AG08396 (cell line): ENCODE results near the gene STAB2.

Source experiments
- DNase-seq: peaks from one replicate; pipeline ENCODE4 v3.0.0; 2012; ENCODE audit warnings: low spot score, mixed read lengths

Gene STAB2

DNA sequence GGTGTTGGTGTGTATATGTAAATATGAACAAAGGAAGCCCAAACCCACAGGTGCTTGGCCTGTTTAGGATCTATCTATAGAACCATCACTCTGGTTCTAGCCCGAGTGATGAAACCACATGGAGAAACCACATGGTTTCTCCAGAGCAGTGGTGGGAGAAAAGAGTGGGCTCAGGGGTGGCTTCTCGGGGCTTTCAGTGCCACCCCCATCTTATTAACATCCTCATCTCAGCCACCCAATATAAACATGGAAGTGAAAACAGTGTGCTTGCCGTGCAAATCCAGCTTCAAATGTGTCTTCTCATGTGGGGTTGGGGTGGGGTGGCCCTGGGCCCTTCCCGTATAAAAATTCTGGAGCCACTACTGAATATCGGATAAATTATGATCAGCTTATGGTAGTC, 109.0 kb downstream of the STAB2 start:
- DNase-seq, result no peak

DNA sequence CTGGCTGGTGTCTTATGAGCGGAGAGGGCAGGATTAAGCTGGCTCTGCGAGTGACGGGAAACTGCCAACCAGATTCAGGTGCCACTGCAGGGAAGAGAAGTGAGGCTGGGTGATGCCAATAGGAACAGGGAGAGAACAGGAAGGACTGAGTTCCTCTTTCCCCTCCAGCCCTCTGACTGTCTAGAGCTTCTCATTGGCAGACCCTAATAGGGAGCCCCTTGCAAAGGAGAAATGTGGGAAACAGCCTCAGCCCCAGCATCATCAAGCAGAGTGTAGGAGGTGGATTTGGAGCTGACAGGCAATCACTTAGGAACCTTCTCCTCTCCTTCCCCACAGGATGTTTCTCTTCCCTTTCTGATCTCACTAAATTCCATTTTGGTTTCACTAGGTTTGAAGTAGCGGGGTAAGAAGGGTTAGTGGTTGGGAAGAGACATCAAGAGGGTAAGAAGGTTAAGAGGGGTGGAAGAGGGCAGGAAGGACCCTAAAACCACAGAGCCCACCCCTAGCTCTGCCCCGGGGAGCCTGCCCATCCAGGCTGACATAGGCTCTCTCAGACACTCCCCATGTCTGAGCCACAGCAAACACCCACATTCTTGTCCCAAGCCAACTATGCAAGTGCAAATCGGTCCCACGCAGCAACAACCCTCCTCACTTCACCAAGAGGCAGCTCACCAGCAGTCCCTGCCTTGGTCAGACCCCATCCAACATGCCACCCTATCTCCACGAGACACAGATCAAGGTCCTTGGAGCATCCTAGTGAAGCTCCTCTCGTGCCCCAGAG, 111.1 kb downstream of the STAB2 start:
- no peak for DNase-seq

DNA sequence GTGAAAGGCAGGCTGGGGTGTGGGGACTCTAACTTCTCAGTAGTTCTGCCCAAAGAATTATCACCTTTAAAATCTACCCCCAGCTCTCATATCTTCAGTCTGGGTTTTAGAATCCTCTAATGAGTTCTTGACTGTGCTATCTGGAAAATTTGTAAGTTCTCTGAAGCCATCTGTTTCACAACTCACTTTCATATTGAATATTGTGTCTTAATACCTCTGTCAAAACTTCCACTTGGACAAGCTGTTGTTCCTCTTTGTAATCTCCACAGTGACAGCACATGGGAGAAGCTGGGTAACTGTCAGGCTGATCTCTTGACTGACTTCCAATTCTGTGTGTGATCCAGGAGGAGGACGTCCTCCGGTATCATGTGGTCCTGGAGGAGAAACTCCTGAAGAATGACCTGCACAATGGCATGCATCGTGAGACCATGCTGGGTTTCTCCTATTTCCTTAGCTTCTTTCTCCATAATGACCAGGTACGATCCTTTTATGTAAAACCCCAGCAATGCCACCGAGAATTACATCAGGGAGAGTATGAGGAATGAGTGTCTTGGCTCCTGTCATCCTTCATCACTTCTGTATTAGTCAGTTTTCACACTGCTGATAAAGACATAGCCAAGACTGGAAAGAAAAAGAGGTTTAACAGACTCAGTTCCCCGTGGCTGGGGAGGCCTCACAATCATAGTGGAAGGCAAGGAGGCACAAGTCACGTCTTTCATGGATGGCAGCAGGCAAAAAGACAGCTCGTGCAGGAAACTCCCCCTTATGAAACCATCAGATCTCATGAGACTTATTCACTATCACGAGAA, 111.9 kb downstream of the STAB2 start:
- DNase-seq, result no peak

DNA sequence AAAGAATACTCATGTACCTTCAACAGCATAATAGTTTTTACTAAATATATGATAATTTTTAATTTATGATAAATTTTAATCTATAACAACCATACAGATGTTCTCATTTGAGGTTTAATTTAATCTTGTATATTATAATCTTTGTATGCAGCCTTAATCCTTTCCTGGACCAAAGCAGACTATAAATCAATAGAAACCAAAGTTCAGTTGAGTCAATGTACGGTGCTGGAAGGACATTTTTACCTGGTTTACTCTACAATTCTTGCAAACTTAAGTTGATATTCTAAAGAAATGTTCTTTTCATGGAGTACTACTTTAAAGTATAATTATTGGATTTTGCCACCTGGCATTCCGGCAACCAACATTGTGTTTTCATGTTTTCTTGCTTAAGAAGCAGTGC, 118.0 kb downstream of the STAB2 start:
- no peak for DNase-seq

DNA sequence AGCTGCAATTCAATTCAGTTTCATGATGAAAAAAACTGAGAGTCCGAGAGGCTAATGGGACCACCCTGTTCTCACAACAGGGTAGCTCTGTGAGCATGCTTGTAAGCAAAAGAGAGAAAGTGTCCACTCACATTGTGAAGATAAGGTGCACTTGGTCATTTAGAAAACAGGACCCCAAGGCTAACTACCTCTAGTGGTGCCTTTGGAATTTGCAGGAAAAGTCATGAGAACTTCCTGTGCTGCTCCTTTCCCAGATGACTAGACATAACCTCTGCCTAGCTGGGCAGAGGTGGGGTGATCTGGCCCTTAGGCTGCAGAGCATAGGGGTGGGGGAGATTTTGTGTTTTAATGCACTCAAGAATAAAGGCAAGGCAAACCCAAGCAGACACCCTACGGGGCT, 118.9 kb downstream of the STAB2 start:
- no peak for DNase-seq

DNA sequence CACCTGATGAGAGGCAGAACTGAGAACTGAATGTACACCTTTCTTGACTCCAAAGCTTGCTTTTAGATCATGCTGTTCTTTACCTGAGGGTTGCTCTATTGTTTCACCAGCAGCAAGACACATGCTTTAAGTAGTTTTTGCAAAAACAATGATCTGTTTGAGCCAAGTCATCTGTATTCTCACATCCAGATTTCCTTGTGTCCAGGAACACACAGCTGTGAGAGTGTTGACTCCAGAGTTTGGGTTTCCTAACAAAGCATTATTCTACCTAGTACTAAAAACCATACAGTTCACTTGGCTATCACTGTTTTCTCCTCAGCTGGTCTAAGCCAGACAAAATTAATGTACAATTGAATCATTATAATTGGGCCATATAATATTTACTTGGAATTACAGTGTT, 120.4 kb downstream of the STAB2 start:
- DNase-seq, result no peak

DNA sequence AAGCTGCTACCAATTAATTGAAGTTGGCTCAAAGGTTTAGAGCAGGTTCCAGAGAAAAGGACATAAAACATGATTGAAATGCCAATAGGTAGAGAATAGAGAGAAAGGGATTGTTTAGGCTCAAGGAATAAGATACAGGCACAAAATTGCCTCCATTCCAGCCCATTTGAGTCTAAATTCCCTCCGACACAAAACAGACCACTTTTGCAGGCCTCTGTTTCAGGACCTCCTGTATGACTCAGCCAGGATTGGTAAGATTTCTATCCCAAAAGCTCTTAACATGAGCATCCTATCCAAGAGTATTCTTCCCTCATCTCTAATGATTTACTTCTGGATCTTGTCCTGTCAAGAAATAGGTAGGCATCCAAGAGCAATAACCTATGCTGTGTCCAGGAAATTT, 123.5 kb downstream of the STAB2 start:
- no peak for DNase-seq

DNA sequence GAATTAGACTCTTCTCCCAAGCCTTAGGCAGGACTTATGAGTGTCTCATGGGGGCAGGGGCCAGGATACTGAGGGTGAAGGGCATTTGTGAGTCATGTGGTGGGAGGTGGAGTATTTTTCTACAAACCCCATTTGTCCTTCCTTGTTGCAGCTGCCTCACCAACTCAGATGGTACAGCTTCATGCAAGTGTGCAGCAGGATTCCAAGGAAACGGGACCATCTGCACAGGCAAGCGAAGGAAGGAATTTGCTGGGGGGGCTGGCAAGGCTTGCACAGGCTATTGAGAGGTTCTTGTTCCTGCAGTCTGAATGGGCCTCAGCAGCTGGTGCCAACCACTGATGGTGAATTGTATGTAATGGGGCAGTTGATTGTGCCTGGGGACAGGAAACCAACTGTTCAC, 125.1 kb downstream of the STAB2 start:
- no peak for DNase-seq

DNA sequence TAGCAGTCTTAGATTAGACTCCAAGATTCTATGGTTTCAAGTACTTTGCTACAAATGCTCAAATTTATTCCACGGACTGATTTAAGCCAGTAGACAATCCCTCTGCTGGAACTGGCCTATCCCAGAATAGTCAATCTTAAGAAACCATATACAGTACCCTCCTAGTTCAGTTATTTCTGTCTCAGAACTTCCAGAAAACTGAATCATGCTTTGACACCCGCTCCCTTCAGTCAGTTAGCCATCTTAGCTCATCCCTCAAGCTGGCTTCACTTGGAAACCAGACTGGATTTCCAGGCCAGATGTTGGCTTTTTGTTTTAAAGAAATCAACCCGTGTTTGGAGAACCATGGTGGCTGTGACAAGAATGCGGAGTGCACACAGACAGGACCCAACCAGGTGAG, 128.4 kb downstream of the STAB2 start:
- DNase-seq, result no peak

DNA sequence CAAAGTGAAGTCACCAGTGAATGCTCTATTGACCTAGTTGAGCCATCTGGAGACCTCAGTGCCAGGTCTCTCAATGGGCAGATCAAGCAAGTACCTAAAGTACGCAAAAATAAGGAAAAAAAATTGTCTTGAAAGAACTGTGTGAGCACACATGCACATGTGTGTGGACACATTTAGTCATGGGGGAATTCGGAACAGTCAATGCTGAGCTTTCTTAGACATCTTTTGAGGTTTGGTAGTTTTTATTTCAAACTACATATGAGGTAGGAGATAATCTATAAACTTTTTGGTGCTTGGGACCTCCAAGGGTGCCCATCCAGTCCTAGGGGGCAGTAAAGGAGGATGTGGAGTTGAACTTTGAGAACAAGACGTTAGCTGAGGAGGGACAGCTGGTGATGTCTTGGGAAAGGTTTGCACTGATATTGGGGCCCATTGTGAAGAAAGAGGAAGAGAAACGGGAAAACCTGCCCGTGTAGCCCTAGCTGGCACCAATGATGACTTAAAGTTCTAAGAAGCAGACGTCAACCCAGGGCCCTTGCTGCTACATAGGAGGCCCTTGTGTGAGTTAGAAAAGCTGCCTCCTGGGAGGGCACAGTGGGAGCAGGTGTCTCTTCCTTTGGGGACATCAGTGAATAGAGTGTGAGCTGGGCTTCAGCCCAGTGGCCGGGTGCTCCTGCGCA, 129.6 kb downstream of the STAB2 start:
- DNase-seq, result no peak

DNA sequence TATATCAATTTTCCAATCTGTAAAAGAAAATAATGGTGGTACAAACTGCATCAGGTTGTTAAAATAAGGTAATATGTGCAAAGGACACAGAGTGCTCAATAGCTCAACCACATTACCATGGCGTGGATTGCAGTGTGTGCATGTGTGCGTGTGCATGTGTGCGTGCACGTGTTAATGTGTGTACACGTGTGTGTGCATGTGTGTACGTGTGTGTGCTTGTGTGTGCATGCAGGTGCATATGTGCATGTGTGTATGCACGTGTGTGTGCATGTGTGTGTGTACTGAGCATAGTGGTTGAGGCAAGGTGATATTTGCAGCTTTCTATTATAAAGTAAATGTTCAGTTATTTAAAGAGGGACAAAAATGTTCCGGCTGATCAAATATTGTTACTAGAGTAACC, 138.3 kb downstream of the STAB2 start:
- no peak for DNase-seq

DNA sequence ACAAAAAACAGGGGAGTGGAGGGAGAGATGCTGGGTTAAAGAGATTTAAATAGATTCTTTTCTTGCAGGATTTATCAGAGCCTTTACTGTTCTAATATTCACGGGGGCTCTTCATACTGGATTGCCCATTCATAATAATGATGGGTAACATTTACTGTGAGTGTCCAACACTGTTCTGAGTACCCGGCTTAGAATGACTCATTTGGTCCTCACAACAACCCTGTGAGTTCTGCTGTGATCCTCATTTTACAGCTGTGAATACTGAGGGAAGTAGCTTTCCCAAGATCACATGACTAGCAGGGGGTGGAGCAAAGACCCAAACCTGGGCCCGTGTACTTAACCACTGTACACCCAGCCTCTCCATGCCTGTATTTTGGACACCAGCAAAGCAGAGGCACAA, 140.6 kb downstream of the STAB2 start:
- no peak for DNase-seq

DNA sequence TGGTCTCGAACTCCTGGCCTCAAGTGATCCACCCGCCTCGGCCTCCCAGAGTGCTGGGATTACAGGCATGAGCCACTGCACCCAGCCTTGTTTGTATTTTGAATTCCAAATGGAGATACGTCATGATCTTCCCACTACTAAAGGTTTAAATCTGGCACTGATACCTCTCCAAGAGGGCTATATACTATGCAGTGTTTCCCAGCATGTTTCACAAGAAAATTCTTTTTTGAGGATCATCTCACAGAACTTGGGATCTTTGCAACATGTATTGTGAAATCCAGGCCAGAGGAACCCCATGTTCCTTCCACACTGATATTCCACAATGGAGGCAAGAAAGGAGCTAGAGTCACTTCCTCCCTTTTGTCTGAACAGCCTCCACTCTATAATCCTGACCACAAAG, 141.2 kb downstream of the STAB2 start:
- DNase-seq, result peak; percentile 20

DNA sequence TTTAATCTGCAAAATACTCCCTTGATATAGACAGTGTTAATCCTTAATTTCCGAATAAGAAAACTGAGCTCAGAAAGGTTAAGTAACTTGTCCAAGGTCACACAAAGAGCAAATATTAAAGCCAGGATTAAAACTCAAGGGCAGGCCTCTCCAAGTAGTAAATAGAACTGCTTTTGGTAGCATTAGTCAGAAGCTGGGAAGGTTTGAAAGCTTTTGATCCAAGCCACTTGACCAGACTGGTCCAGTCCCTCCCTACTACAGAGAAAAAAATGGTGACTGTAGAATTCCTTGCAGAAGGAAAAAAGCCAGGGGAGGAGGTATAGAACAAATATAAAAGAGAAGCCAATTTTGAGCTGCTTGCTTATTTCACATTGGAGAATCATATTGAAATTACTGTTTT, 142.4 kb downstream of the STAB2 start:
- no peak for DNase-seq

DNA sequence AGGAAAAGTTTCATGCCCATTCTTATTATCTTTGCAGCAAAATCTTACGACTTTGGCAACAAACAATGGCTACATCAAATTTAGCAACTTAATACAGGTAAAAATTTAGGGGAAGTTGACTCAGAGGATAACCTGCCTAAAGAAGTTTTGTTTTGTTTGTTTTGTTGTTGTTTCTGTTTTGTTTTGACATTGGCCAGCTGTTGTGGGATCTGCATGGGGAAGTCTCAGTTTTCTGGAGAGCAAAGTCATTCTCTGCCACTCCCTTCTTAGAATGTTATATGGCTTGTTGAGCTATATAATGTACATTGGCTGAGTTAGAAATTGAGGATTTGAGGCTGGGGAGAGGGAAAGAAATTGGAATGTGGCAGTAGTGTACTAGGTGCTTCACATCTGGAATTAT, 144.5 kb downstream of the STAB2 start:
- no peak for DNase-seq

DNA sequence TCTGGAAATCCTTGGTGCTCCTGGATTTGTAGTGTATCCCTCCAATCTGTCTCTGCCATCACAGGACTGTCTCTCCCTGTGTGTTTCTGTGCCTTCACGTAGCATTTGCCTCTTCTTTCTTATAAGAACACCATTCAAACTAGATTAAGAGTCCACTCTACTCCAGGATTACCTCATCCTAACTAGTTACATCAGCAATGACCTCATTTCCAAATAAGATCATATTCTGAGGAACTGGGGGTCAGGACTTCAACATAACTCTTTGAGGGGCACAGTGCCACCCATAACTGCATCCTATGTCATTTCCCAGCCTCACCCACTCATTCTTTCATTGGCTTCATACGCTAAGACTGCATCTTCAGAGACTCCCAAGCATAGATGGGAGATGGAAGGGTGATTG, 147.8 kb downstream of the STAB2 start:
- DNase-seq, result no peak

DNA sequence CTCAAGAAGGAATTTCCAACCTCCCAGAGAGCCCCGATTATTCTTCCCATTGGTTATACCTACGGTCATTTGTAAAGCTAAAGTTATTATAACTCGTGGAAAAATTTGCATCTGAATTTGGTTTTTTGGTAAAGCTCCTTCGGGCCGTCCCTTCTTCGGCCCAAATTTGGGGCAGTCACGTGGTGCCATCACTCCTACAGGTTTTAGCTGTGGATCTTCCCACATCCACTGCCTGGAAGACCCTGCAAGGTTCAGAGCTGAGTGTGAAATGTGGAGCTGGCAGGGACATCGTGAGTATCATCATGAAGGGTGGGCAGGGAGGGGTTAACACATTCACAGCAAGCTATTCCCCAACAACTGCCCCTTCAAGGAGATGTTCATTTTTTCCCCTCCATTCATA, 148.2 kb downstream of the STAB2 start:
- DNase-seq, result no peak

DNA sequence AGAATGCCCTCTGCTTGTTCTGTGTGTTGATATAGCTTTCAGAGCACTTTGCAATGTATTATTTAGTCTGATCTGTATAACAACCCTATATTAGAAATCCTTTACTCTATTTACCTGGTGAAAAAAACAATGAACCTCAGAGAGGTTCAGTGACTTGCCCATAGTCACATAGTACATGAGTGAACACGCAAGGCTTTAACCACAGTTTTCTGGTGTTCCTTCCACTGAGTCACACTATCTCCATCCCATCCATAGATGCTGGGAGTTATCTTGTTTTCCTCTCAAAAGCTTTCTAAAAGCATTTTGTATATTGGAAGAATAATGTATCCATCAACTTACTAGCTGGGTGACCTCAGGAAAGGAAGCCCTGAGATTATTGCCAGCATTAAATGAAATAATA, 149.5 kb downstream of the STAB2 start:
- no peak for DNase-seq

DNA sequence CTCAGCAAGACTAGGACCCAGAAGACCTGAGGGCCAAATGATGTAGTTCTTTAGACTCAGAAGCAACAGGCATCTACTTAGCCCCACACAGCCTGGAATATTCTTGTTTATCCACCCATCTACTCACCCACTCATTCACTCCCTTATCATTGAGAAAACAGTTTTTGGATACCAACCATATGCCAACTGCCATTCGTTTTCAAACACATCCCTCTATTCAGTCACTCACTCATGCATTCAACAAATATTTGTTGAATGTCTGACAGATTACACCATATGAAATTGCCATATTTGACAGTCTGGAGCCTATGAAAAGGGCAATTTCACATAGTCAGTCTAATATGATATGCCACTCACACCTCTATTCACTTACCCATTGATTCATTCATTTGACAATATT, 150.8 kb downstream of the STAB2 start:
- DNase-seq, result no peak

DNA sequence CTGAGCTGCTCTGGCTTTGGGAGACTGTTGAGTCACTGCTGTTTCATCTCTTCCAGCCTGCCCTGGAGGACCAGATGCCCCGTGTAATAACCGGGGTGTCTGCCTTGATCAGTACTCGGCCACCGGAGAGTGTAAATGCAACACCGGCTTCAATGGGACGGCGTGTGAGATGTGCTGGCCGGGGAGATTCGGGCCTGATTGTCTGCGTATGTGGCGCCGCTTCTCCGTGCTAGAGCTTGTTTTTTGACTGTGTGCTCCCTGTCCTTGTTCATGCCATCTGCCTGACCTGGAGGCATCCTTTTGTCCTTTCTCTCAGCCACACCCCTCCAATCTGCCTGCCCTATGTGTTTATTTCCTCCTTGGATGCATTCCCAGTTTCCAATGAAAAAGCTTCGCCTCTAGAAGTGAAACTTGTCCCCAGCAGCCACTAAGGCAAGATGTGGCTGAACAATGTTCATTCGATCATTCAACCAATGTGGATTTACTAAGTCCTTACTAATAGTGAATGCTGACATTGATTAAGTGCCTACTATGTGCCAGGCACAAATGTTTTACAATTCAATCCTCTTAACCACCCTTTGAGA, 155.4 kb downstream of the STAB2 start:
- no peak for DNase-seq

DNA sequence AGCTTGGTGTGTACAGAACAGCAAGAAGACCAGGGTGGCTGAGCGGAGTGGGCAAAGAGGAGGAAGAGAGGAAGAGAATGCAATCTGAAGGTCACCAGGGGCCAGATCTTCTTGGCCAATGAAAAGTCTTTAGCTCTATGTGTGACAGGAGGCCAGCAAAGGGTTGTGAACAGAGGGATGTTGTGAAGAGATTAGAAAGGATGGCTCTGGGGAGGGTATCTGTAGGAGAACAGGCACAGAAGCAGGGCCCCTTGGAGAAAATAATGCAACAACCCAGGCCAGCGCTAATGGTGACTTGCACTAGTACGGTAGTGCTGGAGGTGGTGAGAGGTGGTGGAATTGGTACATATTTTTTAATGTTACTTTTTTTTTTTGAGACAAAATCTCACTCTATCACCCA, 156.7 kb downstream of the STAB2 start:
- no peak for DNase-seq

DNA sequence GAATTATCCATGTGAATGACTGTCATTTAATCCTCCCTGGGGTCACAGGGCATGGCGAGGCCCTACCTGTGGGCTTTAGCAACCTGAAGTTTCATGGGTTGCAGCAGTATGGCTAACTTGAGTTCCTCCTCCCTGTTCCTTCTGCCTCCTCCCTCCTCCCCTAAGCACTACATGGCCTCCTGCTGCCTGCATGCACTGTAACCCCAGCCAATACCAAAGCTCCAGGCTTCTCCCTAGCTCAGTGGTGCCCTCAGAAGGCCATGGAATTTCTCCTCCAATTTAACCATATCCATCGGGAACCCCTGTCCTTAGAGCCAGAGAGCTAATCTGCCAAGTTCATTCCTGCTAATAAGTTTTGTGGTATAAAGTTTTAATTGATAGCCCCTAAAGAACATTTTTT, 158.9 kb downstream of the STAB2 start:
- no peak for DNase-seq

DNA sequence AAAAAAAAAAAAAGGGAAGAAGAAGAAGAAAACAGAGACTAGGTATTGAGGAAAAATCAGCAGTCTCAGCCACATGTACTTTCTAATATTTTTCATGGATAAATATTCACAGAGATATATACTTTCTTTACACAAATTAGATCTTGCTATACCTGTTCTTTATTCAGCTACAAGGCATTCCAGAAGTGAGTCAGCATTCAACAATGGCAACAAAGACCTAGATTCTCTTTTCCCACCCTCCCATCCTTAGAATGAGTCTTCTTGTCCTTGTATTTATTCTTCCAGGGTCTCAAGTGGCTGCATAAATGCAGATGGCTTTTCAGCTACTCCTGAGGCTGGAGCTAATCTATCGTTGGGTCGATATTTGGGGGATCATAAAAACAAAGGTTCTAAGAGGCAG, 160.9 kb downstream of the STAB2 start:
- no peak for DNase-seq
